Measurements from ENCODE around the gene CYB561.

Gene CYB561

GRCh38 chr17:63387656-63388340, 58.3 kb downstream of the CYB561 start:
- Histone ChIP-seq H3K36me3 (replicated peaks; ENCODE audit: low read depth, low read length) (no peaks in the 10 kb centered on the region), H3K9me3 (ENCODE audit: insufficient read depth, low read length) (no peaks in the 10 kb centered on the region), H3K79me2 (ENCODE audit: low read length) (no peaks in the 10 kb centered on the region), H3K27ac (ENCODE audit: low read length) (no peak overlapping the region), H3K4me2 (ENCODE audit: low read length) (no peak overlapping the region), H2AFZ (ENCODE audit: low read depth, low read length) (no peak overlapping the region), H4K20me1 (ENCODE audit: insufficient read depth, low read length) (no peaks in the 10 kb centered on the region), H3K4me3 (ENCODE audit: low read length) (no peak overlapping the region), H3K9ac (ENCODE audit: low read length) (no peak overlapping the region), H3K27me3 (ENCODE audit: low read depth, low read length) (no peaks in the 10 kb centered on the region), H3K4me1 (ENCODE audit: low read length) (peaks cover 22% of the 10 kb centered on the region)
- TF ChIP-seq EZH2phosphoT487 (IDR thresholded peaks at IDR 0.05; ENCODE audit: low read depth) = no peak
- TF ChIP-seq, protein P1, sequence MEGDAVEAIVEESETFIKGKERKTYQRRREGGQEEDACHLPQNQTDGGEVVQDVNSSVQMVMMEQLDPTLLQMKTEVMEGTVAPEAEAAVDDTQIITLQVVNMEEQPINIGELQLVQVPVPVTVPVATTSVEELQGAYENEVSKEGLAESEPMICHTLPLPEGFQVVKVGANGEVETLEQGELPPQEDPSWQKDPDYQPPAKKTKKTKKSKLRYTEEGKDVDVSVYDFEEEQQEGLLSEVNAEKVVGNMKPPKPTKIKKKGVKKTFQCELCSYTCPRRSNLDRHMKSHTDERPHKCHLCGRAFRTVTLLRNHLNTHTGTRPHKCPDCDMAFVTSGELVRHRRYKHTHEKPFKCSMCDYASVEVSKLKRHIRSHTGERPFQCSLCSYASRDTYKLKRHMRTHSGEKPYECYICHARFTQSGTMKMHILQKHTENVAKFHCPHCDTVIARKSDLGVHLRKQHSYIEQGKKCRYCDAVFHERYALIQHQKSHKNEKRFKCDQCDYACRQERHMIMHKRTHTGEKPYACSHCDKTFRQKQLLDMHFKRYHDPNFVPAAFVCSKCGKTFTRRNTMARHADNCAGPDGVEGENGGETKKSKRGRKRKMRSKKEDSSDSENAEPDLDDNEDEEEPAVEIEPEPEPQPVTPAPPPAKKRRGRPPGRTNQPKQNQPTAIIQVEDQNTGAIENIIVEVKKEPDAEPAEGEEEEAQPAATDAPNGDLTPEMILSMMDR (IDR thresholded peaks at IDR 0.05; ENCODE audit: low read depth, low read length) = no peak

GRCh38 chr17:63382826-63383225, 63.3 kb downstream of the CYB561 start:
- Histone ChIP-seq H3K4me1 (ENCODE audit: low read length) (no peaks in the 10 kb centered on the region), H3K27ac (ENCODE audit: low read length) (no peak overlapping the region), H3K4me2 (ENCODE audit: low read length) (no peak overlapping the region), H3K9ac (ENCODE audit: low read length) (no peak overlapping the region), H4K20me1 (ENCODE audit: insufficient read depth, low read length) (no peaks in the 10 kb centered on the region), H3K36me3 (replicated peaks; ENCODE audit: low read depth, low read length) (no peaks in the 10 kb centered on the region), H3K4me3 (ENCODE audit: low read length) (no peak overlapping the region), H2AFZ (ENCODE audit: low read depth, low read length) (no peak overlapping the region), H3K79me2 (ENCODE audit: low read length) (no peaks in the 10 kb centered on the region), H3K9me3 (ENCODE audit: insufficient read depth, low read length) (peaks cover 8% of the 10 kb centered on the region), H3K27me3 (ENCODE audit: low read depth, low read length) (no peaks in the 10 kb centered on the region)
- TF ChIP-seq, protein P1 (IDR thresholded peaks at IDR 0.05; ENCODE audit: low read depth, low read length) = no peak
- TF ChIP-seq EZH2phosphoT487 (IDR thresholded peaks at IDR 0.05; ENCODE audit: low read depth) = no peak

Data from OCI-LY3 (cell line).